ENCODE data around the gene GRIN1. TPM values are rescaled to one million over a fixed set of nuclear protein-coding genes. Genes with fewer than 3 reads are reported as not detected.

The GRIN1 gene
- total and polyA plus RNA-seq, 2 of the 13 experiments (the other 11 are each of a cell fraction or from before 2014, with no cell fraction given): 0.13 TPM; not detected in 1

DNA sequence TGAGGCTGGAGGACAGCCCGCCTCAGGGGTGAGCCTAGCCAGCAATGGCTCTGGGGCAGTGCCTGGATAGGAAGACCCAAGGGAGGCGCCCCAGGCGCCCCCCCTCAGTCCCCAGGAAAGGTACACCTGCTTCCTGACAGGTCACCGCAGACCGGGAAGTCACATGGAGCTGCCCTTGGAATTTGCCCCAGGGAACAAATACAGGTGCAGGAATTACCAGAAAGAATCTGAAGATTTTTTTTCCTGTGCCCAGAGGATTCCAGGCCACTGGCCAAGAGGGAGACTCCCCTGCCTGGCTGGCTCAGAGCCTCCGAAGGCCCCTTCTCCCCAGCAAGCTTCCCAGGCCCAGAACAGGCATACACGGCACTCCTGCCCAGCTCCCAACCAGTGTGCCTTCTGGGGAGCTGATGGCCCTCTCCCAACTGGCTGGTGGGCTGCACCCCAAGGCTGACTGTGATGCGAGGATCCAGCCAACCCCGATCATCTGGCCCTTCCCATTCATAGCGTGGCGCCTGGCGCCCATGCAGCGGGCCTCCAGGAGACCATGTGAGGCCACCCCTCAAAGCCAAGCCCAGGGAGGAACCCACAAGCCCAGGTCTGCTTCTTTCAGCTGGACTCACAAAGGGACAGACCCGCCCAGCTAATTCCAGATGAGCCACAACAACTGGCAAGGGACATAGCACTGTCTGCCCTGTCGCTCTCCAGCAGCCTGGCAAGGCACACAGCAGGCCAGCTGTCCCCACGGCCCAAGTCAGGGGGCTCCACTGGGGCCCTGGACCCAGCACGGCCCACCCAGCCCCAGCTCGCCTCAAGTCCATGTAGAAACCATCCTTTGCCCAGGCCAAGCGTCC is 59.3 kb downstream of the GRIN1 start (continued):
- TF ChIP-seq, protein P1, sequence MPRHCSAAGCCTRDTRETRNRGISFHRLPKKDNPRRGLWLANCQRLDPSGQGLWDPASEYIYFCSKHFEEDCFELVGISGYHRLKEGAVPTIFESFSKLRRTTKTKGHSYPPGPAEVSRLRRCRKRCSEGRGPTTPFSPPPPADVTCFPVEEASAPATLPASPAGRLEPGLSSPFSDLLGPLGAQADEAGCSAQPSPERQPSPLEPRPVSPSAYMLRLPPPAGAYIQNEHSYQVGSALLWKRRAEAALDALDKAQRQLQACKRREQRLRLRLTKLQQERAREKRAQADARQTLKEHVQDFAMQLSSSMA (CRISPR knock-in tag; IDR thresholded peaks at IDR 0.05): no peak
- TF ChIP-seq ZNF749 (CRISPR knock-in tag; IDR thresholded peaks at IDR 0.05; ENCODE audit: borderline replicate concordance) (no peak), MYNN (CRISPR knock-in tag; IDR thresholded peaks at IDR 0.05; ENCODE audit: low read depth) (no peak), CHD4 (IDR thresholded peaks at IDR 0.05; ENCODE audit: borderline replicate concordance, low read length) (no peak), MED13 (CRISPR knock-in tag; IDR thresholded peaks at IDR 0.05) (no peak), CCDC6 (CRISPR knock-in tag; IDR thresholded peaks at IDR 0.05) (no peak), ZNF891 (CRISPR knock-in tag; IDR thresholded peaks at IDR 0.05) (no peak), ZNF431 (CRISPR knock-in tag; IDR thresholded peaks at IDR 0.05; ENCODE audit: borderline replicate concordance, low read depth) (no peak), XBP1 (CRISPR knock-in tag; IDR thresholded peaks at IDR 0.05) (no peak), ZNF709 (CRISPR knock-in tag; IDR thresholded peaks at IDR 0.05) (no peak), MBNL3 (CRISPR knock-in tag; conservative IDR thresholded peaks at IDR 0.05) (no peak), FOXP1 (IDR thresholded peaks at IDR 0.05) (no peak), FOXP1 (CRISPR knock-in tag; IDR thresholded peaks at IDR 0.05) (no peak), KAT8 (CRISPR knock-in tag; IDR thresholded peaks at IDR 0.05) (peak; percentile 36; the same call in 1 of the 2 replicates), PAF1 (CRISPR knock-in tag; IDR thresholded peaks at IDR 0.05) (no peak)
- TF ChIP-seq, protein P2, sequence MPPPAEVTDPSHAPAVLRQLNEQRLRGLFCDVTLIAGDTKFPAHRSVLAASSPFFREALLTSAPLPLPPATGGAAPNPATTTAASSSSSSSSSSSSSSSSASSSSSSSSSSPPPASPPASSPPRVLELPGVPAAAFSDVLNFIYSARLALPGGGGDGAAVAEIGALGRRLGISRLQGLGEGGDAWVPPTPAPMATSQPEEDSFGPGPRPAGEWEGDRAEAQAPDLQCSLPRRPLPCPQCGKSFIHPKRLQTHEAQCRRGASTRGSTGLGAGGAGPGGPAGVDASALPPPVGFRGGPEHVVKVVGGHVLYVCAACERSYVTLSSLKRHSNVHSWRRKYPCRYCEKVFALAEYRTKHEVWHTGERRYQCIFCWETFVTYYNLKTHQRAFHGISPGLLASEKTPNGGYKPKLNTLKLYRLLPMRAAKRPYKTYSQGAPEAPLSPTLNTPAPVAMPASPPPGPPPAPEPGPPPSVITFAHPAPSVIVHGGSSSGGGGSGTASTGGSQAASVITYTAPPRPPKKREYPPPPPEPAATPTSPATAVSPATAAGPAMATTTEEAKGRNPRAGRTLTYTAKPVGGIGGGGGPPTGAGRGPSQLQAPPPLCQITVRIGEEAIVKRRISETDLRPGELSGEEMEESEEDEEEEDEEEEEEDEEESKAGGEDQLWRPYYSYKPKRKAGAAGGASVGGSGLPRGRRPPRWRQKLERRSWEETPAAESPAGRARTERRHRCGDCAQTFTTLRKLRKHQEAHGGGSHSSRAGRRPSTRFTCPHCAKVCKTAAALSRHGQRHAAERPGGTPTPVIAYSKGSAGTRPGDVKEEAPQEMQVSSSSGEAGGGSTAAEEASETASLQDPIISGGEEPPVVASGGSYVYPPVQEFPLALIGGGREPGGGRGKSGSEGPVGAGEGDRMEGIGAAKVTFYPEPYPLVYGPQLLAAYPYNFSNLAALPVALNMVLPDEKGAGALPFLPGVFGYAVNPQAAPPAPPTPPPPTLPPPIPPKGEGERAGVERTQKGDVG (CRISPR knock-in tag; IDR thresholded peaks at IDR 0.05; ENCODE audit: borderline replicate concordance): no peak
- TF ChIP-seq, protein P3, sequence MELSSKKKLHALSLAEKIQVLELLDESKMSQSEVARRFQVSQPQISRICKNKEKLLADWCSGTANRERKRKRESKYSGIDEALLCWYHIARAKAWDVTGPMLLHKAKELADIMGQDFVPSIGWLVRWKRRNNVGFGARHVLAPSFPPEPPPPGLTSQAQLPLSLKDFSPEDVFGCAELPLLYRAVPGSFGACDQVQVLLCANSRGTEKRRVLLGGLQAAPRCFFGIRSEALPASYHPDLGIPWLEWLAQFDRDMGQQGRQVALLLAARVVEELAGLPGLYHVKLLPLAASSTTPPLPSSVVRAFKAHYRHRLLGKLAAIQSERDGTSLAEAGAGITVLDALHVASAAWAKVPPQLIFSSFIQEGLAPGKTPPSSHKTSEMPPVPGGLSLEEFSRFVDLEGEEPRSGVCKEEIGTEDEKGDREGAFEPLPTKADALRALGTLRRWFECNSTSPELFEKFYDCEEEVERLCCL (CRISPR knock-in tag; IDR thresholded peaks at IDR 0.05; ENCODE audit: borderline replicate concordance): no peak
- TF ChIP-seq, protein P4, sequence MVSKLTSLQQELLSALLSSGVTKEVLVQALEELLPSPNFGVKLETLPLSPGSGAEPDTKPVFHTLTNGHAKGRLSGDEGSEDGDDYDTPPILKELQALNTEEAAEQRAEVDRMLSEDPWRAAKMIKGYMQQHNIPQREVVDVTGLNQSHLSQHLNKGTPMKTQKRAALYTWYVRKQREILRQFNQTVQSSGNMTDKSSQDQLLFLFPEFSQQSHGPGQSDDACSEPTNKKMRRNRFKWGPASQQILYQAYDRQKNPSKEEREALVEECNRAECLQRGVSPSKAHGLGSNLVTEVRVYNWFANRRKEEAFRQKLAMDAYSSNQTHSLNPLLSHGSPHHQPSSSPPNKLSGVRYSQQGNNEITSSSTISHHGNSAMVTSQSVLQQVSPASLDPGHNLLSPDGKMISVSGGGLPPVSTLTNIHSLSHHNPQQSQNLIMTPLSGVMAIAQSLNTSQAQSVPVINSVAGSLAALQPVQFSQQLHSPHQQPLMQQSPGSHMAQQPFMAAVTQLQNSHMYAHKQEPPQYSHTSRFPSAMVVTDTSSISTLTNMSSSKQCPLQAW (CRISPR knock-in tag; IDR thresholded peaks at IDR 0.05): 0 out of 2 replicates have a peak, but pooled peaks have one; percentile 34
- TF ChIP-seq, protein P5, sequence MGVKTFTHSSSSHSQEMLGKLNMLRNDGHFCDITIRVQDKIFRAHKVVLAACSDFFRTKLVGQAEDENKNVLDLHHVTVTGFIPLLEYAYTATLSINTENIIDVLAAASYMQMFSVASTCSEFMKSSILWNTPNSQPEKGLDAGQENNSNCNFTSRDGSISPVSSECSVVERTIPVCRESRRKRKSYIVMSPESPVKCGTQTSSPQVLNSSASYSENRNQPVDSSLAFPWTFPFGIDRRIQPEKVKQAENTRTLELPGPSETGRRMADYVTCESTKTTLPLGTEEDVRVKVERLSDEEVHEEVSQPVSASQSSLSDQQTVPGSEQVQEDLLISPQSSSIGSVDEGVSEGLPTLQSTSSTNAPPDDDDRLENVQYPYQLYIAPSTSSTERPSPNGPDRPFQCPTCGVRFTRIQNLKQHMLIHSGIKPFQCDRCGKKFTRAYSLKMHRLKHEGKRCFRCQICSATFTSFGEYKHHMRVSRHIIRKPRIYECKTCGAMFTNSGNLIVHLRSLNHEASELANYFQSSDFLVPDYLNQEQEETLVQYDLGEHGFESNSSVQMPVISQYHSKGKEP (CRISPR knock-in tag; IDR thresholded peaks at IDR 0.05): no peak
- TF ChIP-seq, protein P6, sequence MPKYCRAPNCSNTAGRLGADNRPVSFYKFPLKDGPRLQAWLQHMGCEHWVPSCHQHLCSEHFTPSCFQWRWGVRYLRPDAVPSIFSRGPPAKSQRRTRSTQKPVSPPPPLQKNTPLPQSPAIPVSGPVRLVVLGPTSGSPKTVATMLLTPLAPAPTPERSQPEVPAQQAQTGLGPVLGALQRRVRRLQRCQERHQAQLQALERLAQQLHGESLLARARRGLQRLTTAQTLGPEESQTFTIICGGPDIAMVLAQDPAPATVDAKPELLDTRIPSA (CRISPR knock-in tag; IDR thresholded peaks at IDR 0.05; ENCODE audit: borderline replicate concordance): no peak

Data from HepG2 (cell line).